ENCODE results near the gene SULT2B1. TPM values are rescaled to one million over a fixed set of nuclear protein-coding genes. Genes with fewer than 3 reads are reported as not detected.

Gene SULT2B1
- polyA plus RNA-seq, 1 experiment, result 0.12 TPM

DNA sequence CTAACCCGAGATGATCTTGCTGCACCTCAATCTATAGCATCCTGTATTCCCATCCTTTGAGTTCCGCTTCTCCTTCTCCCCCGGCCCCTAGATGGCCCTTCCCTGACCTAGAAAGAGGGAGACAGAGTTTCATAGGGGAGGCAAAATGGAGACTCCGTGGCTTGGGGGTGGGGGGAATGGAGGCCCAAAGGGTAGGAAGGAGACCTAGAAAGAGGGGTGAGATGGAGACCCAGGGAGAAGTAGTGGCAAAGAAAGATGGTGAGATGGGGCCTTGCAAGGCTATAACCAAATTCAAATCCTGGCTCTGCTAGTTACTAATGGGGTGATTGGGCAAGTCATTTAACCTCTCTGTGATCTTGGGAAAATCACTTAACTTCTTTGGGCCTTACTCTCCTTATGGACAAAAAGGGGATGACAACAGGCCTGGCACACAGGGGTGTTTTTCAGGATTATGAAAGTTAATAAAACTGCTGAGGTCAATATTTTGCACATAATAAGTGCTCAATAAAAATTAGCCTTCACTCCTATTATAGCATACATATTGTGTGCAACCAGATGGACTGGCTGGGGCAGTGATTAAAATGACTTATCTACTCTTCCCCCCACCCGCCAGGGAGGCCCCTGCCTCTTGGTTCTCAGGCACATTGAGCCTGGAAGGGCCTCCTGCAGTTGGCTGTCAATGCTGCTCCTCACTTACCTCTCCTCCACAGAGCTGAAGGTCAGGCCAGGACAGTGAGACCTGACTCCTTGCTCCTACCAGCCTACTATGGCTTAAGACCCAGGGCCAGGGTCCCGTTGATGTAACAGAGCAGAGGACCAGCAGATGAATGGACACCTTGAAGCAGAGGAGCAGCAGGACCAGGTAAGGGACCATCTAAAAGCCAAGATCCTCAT lies 68.0 kb downstream of the SULT2B1 start:
- H3K9me3 ChIP-seq (ENCODE audit: control insufficient read depth, insufficient read depth, low read length), result no peaks in the 10 kb centered on the region; the same call in 1 of the 2 replicates
- ChIA-PET CTCF (interaction anchor here (1.2 kb wide), 1 partner anchor 11 kb away, joined by 4 read pairs; no protein-coding TSS in a partner anchor), POLR2A (interaction anchor here (0.6 to 1.6 kb wide), 17 partner anchors 8 to 373 kb away, joined by 3 to 25 read pairs (median 5); partner anchors contain the start of genes CA11, DBP, GYS1 and RUVBL2)
- H3K4me3 ChIP-seq (ENCODE audit: low read depth, low read length), result peak overlapping the region; percentile 75
- no peak for DNase-seq (ENCODE audit: low read depth, low spot score)
- TF ChIP-seq, protein P1, sequence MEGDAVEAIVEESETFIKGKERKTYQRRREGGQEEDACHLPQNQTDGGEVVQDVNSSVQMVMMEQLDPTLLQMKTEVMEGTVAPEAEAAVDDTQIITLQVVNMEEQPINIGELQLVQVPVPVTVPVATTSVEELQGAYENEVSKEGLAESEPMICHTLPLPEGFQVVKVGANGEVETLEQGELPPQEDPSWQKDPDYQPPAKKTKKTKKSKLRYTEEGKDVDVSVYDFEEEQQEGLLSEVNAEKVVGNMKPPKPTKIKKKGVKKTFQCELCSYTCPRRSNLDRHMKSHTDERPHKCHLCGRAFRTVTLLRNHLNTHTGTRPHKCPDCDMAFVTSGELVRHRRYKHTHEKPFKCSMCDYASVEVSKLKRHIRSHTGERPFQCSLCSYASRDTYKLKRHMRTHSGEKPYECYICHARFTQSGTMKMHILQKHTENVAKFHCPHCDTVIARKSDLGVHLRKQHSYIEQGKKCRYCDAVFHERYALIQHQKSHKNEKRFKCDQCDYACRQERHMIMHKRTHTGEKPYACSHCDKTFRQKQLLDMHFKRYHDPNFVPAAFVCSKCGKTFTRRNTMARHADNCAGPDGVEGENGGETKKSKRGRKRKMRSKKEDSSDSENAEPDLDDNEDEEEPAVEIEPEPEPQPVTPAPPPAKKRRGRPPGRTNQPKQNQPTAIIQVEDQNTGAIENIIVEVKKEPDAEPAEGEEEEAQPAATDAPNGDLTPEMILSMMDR (IDR thresholded peaks at IDR 0.05; ENCODE audit: low read depth, low read length), result peak; percentile 4; the same call in 1 of the 2 replicates
- H3K27ac ChIP-seq (ENCODE audit: low read depth, low read length), result peak overlapping the region; percentile 82
- H3K27me3 ChIP-seq (ENCODE audit: control insufficient read depth, insufficient read depth, low read length), result no peaks in the 10 kb centered on the region

DNA sequence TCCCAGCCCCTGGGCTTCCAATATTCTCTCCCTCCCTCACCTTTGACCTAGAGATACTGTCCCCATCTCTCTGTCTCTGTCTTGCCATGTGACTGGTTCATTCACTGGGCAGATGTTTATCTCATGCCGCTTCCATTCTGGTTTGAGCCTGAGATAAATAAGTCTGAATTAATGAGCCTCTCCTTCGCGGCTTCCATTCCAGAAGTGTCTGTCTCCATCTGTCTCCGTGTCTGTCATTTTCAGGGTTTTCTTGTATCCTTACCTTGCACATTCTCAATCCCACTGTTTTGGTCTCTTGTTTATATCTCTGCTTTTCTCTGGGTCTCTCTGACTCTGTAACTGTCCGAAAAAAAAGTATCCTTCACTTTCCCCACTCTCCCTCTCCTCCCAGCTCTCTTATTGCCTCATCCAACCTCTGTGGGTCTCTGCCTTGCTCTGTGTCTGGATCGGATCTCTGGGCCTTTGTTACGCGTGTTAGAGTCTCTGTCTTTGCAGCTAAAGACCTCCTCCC lies 71.6 kb downstream of the SULT2B1 start:
- Histone ChIP-seq H3K27me3 (ENCODE audit: control insufficient read depth, insufficient read depth, low read length) (no peaks in the 10 kb centered on the region), H3K4me3 (ENCODE audit: low read depth, low read length) (peak overlapping the region; percentile 55), H3K27ac (ENCODE audit: low read depth, low read length) (peak overlapping the region; percentile 58), H3K9me3 (ENCODE audit: control insufficient read depth, insufficient read depth, low read length) (no peaks in the 10 kb centered on the region; the same call in 1 of the 2 replicates)
- no peak for DNase-seq (ENCODE audit: low read depth, low spot score)
- ChIA-PET POLR2A (interaction anchor here (0.7 to 1.3 kb wide), 4 partner anchors 9 to 183 kb away, joined by 3 to 8 read pairs (median 5); no protein-coding TSS in a partner anchor), CTCF (interaction anchor here (1.1 kb wide), 1 partner anchor 370 kb away, joined by 3 read pairs; the partner anchor contains the start of gene RUVBL2)
- TF ChIP-seq, protein P1 (IDR thresholded peaks at IDR 0.05; ENCODE audit: low read depth, low read length), result no peak

DNA sequence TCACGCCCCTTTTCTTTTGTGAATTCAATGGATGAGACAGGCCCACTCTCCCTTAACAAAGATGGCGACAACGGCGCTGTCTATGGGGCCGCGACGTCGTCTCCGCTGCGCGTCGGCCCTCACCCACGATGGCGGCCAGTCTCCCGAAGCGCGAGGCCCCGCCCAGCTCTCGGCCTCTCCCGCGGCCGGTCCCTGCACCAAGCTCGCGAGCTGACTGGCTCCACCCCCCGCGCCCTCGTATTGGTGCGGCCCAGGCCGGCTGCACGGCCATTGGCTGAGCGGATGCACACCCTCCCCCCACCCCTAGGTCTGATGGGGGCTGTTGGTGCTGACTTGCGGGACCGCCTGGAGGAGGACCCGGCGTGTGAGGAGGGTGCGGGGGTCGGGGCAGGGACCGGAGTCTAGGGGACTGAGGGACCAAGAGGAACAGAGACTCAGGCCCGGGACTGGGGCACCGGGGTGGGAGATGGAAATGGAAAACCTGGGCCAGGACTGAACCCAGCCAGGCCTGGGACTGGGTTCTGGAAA lies 72.2 kb downstream of the SULT2B1 start:
- TF ChIP-seq, protein P1 (IDR thresholded peaks at IDR 0.05; ENCODE audit: low read depth, low read length), result no peak
- H3K27me3 ChIP-seq (ENCODE audit: control insufficient read depth, insufficient read depth, low read length), result no peaks in the 10 kb centered on the region
- POLR2A ChIA-PET, result interaction anchor here (0.7 to 1.3 kb wide), 4 partner anchors 9 to 183 kb away, joined by 3 to 8 read pairs (median 5); no protein-coding TSS in a partner anchor
- CTCF ChIA-PET, result interaction anchor here (1.1 kb wide), 1 partner anchor 369 kb away, joined by 3 read pairs; the partner anchor contains the start of gene RUVBL2
- no peaks in the 10 kb centered on the region; the same call in 1 of the 2 replicates for H3K9me3 ChIP-seq (ENCODE audit: control insufficient read depth, insufficient read depth, low read length)
- peak; percentile 95 for DNase-seq (ENCODE audit: low read depth, low spot score)
- peak overlapping the region; percentile 58 for H3K27ac ChIP-seq (ENCODE audit: low read depth, low read length)
- peak overlapping the region; percentile 68 for H3K4me3 ChIP-seq (ENCODE audit: low read depth, low read length)

DNA sequence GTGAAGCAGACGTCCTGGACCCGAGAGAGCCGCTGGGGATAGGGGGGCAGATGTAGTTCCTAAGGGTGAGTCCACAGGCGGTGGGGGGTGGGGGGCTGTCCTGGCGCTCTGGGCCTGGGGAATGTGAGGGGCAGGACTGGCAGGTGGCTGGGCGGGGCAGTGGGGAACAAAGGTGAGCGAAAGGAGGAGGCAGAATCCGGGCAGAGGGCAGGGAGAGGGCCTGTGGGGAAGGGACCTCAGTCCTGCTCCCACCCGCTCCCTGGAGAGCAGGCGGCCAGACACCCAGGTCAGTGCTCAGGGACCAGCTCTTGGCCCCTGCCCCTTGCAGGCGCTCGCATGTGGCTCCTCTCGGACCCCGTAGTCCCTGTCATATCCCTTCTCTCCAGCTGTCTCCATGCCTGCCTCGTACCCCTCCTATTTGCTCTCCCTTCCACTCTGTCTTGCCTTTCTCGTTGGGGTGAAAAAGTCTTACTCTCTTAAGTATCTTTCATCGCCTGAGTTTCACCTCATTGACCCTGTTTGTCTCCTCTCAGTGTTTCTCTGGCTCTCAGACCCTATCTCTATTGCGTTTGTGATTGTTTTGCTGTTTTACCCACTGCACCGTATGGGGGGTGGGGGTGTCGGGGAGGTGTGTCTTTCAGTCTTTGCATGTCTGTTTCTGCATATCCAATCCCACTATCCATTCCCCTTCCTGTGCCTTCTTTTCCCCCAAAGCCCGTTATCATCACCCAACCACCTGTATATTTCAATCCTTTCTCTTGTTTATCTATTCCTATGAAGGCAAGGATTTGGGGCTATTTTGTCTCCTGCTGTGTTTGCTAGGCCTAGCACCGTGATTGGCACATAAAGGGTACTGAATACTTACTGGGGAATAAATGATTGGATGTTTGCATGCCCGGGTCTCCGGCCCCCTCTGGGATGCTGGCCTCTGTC lies 73.1 kb downstream of the SULT2B1 start:
- Histone ChIP-seq H3K9me3 (ENCODE audit: control insufficient read depth, insufficient read depth, low read length) (peaks cover 5% of the 10 kb centered on the region; the same call in 1 of the 2 replicates), H3K27me3 (ENCODE audit: control insufficient read depth, insufficient read depth, low read length) (no peaks in the 10 kb centered on the region), H3K4me3 (ENCODE audit: low read depth, low read length) (peak overlapping the region; percentile 68), H3K27ac (ENCODE audit: low read depth, low read length) (no peak overlapping the region)
- POLR2A ChIA-PET, result no interaction called here
- TF ChIP-seq, protein P1 (IDR thresholded peaks at IDR 0.05; ENCODE audit: low read depth, low read length), result no peak
- no peak for DNase-seq (ENCODE audit: low read depth, low spot score)
- CTCF ChIA-PET, result no interaction called here
